ENCODE results near the gene CCNG2.

Gene CCNG2

GRCh38 chr4:77176640-77177039, 19.6 kb downstream of the CCNG2 start:
- Histone ChIP-seq H4K20me1 (ENCODE audit: low read depth, low read length) (no peaks in the 10 kb centered on the region), H3K9me3 (ENCODE audit: insufficient read depth, low read length) (no peaks in the 10 kb centered on the region), H3K9ac (ENCODE audit: low read length) (no peak overlapping the region), H3K36me3 (ENCODE audit: low read length) (no peaks in the 10 kb centered on the region), H3K4me2 (ENCODE audit: low read depth, low read length, poor library complexity, severe bottlenecking) (no peak overlapping the region), H3K27me3 (ENCODE audit: low read length) (no peaks in the 10 kb centered on the region), H3K27ac (ENCODE audit: low read depth, low read length) (no peak overlapping the region), H3K79me2 (ENCODE audit: insufficient read depth, low read length) (no peaks in the 10 kb centered on the region), H2AFZ (ENCODE audit: low read depth, low read length, severe bottlenecking) (no peak overlapping the region), H3K9me2 (replicated peaks; ENCODE audit: insufficient read depth, low read length) (no peaks in the 10 kb centered on the region), H3F3A (ENCODE audit: insufficient read depth) (no peaks in the 10 kb centered on the region), H3K4me3 (ENCODE audit: insufficient read depth, low read length, poor library complexity, severe bottlenecking) (no peak overlapping the region)
- TF ChIP-seq EZH2phosphoT487 (conservative IDR thresholded peaks at IDR 0.05; ENCODE audit: low read length) (no peak), CTCF (IDR thresholded peaks at IDR 0.05; ENCODE audit: insufficient read depth, low read length, poor library complexity, severe bottlenecking) (no peak)

- H3K79me2 ChIP-seq (ENCODE audit: insufficient read depth, low read length) = no peaks in the 10 kb centered on the region
- TF ChIP-seq EZH2phosphoT487 (conservative IDR thresholded peaks at IDR 0.05; ENCODE audit: low read length) = no peak
- no peak for TF ChIP-seq CTCF (IDR thresholded peaks at IDR 0.05; ENCODE audit: insufficient read depth, low read length, poor library complexity, severe bottlenecking)
- no peaks in the 10 kb centered on the region for H4K20me1 ChIP-seq (ENCODE audit: low read depth, low read length)
- H3K4me2 ChIP-seq (ENCODE audit: low read depth, low read length, poor library complexity, severe bottlenecking) = no peak overlapping the region
- H3K27ac ChIP-seq (ENCODE audit: low read depth, low read length) = no peak overlapping the region
- no peaks in the 10 kb centered on the region for H3K27me3 ChIP-seq (ENCODE audit: low read length)
- no peaks in the 10 kb centered on the region for H3K36me3 ChIP-seq (ENCODE audit: low read length)
- no peak overlapping the region for H3K9ac ChIP-seq (ENCODE audit: low read length)
- H3K9me2 ChIP-seq (replicated peaks; ENCODE audit: insufficient read depth, low read length) = no peaks in the 10 kb centered on the region
- H3F3A ChIP-seq (ENCODE audit: insufficient read depth) = no peaks in the 10 kb centered on the region
- no peak overlapping the region for H2AFZ ChIP-seq (ENCODE audit: low read depth, low read length, severe bottlenecking)
- no peaks in the 10 kb centered on the region for H3K9me3 ChIP-seq (ENCODE audit: insufficient read depth, low read length)
- H3K4me3 ChIP-seq (ENCODE audit: insufficient read depth, low read length, poor library complexity, severe bottlenecking) = no peak overlapping the region
Observed at GRCh38 chr4:77177199-77177598, 20.2 kb downstream of the CCNG2 start.

GRCh38 chr4:77178560-77178959, 21.6 kb downstream of the CCNG2 start:
- Histone ChIP-seq H3K4me3 (ENCODE audit: insufficient read depth, low read length, poor library complexity, severe bottlenecking) (no peak overlapping the region), H3K4me2 (ENCODE audit: low read depth, low read length, poor library complexity, severe bottlenecking) (no peak overlapping the region), H2AFZ (ENCODE audit: low read depth, low read length, severe bottlenecking) (no peak overlapping the region), H3K27ac (ENCODE audit: low read depth, low read length) (no peak overlapping the region), H3K9me3 (ENCODE audit: insufficient read depth, low read length) (no peaks in the 10 kb centered on the region), H3K9ac (ENCODE audit: low read length) (no peak overlapping the region), H3K79me2 (ENCODE audit: insufficient read depth, low read length) (no peaks in the 10 kb centered on the region), H3F3A (ENCODE audit: insufficient read depth) (no peaks in the 10 kb centered on the region), H4K20me1 (ENCODE audit: low read depth, low read length) (no peaks in the 10 kb centered on the region), H3K36me3 (ENCODE audit: low read length) (no peaks in the 10 kb centered on the region), H3K9me2 (replicated peaks; ENCODE audit: insufficient read depth, low read length) (no peaks in the 10 kb centered on the region), H3K27me3 (ENCODE audit: low read length) (no peaks in the 10 kb centered on the region)
- TF ChIP-seq CTCF (IDR thresholded peaks at IDR 0.05; ENCODE audit: insufficient read depth, low read length, poor library complexity, severe bottlenecking) = no peak
- no peak for TF ChIP-seq EZH2phosphoT487 (conservative IDR thresholded peaks at IDR 0.05; ENCODE audit: low read length)
